ENCODE results near the gene ZC3H7B.
A peak's percentile ranks its signal among the peaks of the same experiment; 100 is the strongest.

The ZC3H7B gene

DNA sequence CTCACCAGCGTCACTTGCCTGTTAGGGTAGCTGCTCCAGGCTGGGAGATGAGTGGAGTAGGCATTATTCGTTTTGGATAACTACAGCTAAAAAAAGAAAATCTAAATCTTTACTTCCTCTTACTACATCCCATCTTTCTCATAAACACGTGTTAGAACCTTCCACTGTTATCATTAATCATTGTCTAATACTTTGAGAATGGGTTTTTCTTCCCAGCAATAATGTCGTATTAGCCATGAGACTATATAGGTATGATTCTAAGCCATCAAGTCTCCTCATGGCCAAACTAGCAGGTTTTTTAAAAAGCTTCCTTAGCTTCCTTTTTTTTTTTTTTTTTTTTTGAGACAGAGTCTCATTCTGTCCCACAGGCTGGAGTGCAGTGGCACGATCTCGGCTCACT lies 76.5 kb downstream of the ZC3H7B start:
- DNase-seq (ENCODE audit: low spot score in 2 of 2): no peak
- no peaks in the 10 kb centered on the region for H3K9me3 ChIP-seq
- no peak overlapping the region for H3K4me3 ChIP-seq
- no peaks in the 10 kb centered on the region for H3K36me3 ChIP-seq (replicated peaks)
- H3K4me1 ChIP-seq: peaks cover 8% of the 10 kb centered on the region
- in situ Hi-C loops (cut with MboI; ENCODE audit: low sequenced_read_pairs): no loop called here
- no peaks in the 10 kb centered on the region for H3K27me3 ChIP-seq (ENCODE audit: low read depth)

DNA sequence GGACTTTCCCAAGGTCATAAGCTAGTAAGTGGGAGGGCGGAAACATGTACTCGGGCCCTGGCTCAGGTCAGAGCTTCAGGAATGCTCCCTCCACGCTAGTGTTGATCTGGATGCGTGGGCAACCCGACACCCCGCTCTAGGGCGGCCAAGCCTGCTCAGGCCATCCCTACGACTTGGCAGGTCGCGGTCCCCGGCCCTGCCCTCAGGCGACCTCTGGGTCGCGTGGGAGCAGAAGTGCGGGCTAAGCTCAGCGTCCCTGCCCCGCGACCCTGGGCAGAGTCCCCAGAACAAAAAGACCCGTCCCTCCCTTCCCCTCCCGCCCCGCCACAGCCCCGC lies 79.6 kb downstream of the ZC3H7B start:
- no peak for DNase-seq (ENCODE audit: low spot score in 2 of 2)
- no peaks in the 10 kb centered on the region for H3K36me3 ChIP-seq (replicated peaks)
- H3K4me1 ChIP-seq: peaks cover 8% of the 10 kb centered on the region
- no peaks in the 10 kb centered on the region for H3K27me3 ChIP-seq (ENCODE audit: low read depth)
- no peaks in the 10 kb centered on the region for H3K9me3 ChIP-seq
- in situ Hi-C loops (cut with MboI; ENCODE audit: low sequenced_read_pairs): no loop called here
- H3K4me3 ChIP-seq: peak overlapping the region; percentile 48

DNA sequence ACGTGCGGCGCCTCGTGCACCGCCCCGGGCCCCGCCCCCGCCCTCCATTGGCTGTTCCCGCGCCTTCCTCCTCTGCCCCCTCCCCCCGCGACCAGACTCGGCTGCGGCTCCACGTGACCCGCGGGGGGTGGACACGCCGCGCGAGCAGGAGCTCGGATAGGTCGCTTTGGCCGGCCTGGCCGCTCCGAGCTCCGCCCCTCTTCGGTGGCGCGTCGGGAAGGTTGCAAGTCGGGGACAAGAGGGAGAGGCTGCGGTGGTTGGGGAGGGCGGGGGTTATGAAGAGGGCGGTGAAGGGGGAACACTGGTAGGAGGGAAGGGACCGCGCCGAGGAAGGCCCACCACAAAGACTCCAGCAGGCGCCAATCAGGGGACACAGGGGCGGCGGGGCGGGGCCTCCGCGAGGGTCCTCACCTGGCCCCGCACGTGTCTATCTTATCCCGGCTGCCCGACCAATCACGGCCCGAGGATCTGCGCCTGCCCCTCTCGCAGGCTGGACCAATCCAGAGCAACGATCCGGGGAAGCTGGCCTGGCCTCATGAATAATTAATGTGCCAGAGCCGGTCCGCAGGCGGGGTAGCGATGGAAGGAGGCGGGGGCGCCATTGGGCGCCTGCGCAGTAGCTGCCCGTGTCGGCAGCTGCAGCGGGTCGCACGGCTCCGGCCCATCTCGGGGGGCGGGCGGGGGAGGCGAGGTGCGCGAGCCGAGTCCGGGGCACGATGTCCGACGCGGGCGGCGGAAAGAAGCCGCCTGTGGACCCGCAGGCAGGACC lies 80.2 kb downstream of the ZC3H7B start, which contains the start of gene TEF:
Gene TEF (plus strand): TSS at position 614 of the 769 bp plus-strand sequence. CDS start 103 bp downstream, at position 717.
- H3K36me3 ChIP-seq (replicated peaks): no peaks in the 10 kb centered on the region
- H3K9me3 ChIP-seq: no peaks in the 10 kb centered on the region
- no peaks in the 10 kb centered on the region for H3K27me3 ChIP-seq (ENCODE audit: low read depth)
- peak; percentile 97 to 99 for DNase-seq (ENCODE audit: low spot score in 2 of 2)
- H3K4me3 ChIP-seq: peak within 1 kb of the TSS; percentile 48
- in situ Hi-C loops (cut with MboI; ENCODE audit: low sequenced_read_pairs): no loop called here
- peaks cover 8% of the 10 kb centered on the region for H3K4me1 ChIP-seq

GRCh38 chr22:41382098-41382578 lies 80.8 kb downstream of the ZC3H7B start:
- peak; percentile 50 to 77 for DNase-seq (ENCODE audit: low spot score in 2 of 2)

GRCh38 chr22:41382610-41383009 lies 81.3 kb downstream of the ZC3H7B start:
- Histone ChIP-seq H3K36me3 (replicated peaks) (no peaks in the 10 kb centered on the region), H3K4me1 (peaks cover 8% of the 10 kb centered on the region), H3K9me3 (no peaks in the 10 kb centered on the region), H3K4me3 (peak overlapping the region; percentile 48), H3K27me3 (ENCODE audit: low read depth) (no peaks in the 10 kb centered on the region)
- no peak for DNase-seq (ENCODE audit: low spot score in 2 of 2)
- in situ Hi-C loops (cut with MboI; ENCODE audit: low sequenced_read_pairs): no loop called here

More at GRCh38 chr22:41382098-41382578, 80.8 kb downstream of the ZC3H7B start:
- peaks cover 8% of the 10 kb centered on the region for H3K4me1 ChIP-seq
- H3K9me3 ChIP-seq: no peaks in the 10 kb centered on the region
- H3K36me3 ChIP-seq (replicated peaks): no peaks in the 10 kb centered on the region
- H3K27me3 ChIP-seq (ENCODE audit: low read depth): no peaks in the 10 kb centered on the region
- in situ Hi-C loops (cut with MboI; ENCODE audit: low sequenced_read_pairs): no loop called here
- peak overlapping the region; percentile 48 for H3K4me3 ChIP-seq

- H3K4me1 ChIP-seq: peaks cover 8% of the 10 kb centered on the region
- no peak overlapping the region for H3K4me3 ChIP-seq
- no peak for DNase-seq (ENCODE audit: low spot score in 2 of 2)
- H3K9me3 ChIP-seq: no peaks in the 10 kb centered on the region
- H3K36me3 ChIP-seq (replicated peaks): no peaks in the 10 kb centered on the region
- no peaks in the 10 kb centered on the region for H3K27me3 ChIP-seq (ENCODE audit: low read depth)
- in situ Hi-C loops (cut with MboI; ENCODE audit: low sequenced_read_pairs): no loop called here
Measured at GRCh38 chr22:41383085-41383484, 81.8 kb downstream of the ZC3H7B start.

DNA sequence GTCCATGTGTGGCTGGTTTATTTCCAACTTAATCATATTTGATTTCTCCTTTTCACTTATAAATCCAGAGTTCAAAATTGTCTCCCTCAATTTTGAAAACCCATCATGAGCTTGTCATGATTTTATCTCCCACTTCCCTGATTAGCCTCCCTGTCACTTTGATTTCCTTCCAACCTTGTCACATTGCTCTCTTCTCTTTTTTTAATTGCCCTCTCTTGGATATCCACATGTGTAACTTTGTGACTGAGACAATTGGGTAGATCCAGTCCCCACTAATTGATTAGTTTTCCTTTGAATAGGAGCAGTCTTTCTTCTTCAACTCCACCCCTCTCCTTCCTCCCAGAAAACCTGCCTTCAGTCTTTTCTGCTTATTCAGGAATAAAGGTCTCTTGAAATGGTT lies 82.8 kb downstream of the ZC3H7B start:
- Histone ChIP-seq H3K27me3 (ENCODE audit: low read depth) (no peaks in the 10 kb centered on the region), H3K9me3 (no peaks in the 10 kb centered on the region), H3K36me3 (replicated peaks) (no peaks in the 10 kb centered on the region; the same call in 1 of the 2 replicates), H3K4me3 (no peak overlapping the region), H3K4me1 (peaks cover 8% of the 10 kb centered on the region)
- DNase-seq (ENCODE audit: low spot score in 2 of 2): no peak
- in situ Hi-C loops (cut with MboI; ENCODE audit: low sequenced_read_pairs): no loop called here

- no peaks in the 10 kb centered on the region; the same call in 1 of the 2 replicates for H3K36me3 ChIP-seq (replicated peaks)
- H3K27me3 ChIP-seq (ENCODE audit: low read depth): no peaks in the 10 kb centered on the region
- no peaks in the 10 kb centered on the region for H3K9me3 ChIP-seq
- H3K4me3 ChIP-seq: no peak overlapping the region
- H3K4me1 ChIP-seq: no peaks in the 10 kb centered on the region; the same call in 1 of the 2 replicates
- DNase-seq (ENCODE audit: low spot score in 2 of 2): no peak
- in situ Hi-C loops (cut with MboI; ENCODE audit: low sequenced_read_pairs): no loop called here
Measured at GRCh38 chr22:41387341-41387740, 86.0 kb downstream of the ZC3H7B start.

GRCh38 chr22:41394012-41394356 lies 92.7 kb downstream of the ZC3H7B start:
- H3K4me3 ChIP-seq: no peak overlapping the region
- no peak for DNase-seq (ENCODE audit: low spot score in 2 of 2)
- in situ Hi-C loops (cut with MboI; ENCODE audit: low sequenced_read_pairs): no loop called here
- no peaks in the 10 kb centered on the region for H3K27me3 ChIP-seq (ENCODE audit: low read depth)
- H3K36me3 ChIP-seq (replicated peaks): peaks cover 11% of the 10 kb centered on the region
- H3K9me3 ChIP-seq: no peaks in the 10 kb centered on the region
- H3K4me1 ChIP-seq: no peaks in the 10 kb centered on the region

DNA sequence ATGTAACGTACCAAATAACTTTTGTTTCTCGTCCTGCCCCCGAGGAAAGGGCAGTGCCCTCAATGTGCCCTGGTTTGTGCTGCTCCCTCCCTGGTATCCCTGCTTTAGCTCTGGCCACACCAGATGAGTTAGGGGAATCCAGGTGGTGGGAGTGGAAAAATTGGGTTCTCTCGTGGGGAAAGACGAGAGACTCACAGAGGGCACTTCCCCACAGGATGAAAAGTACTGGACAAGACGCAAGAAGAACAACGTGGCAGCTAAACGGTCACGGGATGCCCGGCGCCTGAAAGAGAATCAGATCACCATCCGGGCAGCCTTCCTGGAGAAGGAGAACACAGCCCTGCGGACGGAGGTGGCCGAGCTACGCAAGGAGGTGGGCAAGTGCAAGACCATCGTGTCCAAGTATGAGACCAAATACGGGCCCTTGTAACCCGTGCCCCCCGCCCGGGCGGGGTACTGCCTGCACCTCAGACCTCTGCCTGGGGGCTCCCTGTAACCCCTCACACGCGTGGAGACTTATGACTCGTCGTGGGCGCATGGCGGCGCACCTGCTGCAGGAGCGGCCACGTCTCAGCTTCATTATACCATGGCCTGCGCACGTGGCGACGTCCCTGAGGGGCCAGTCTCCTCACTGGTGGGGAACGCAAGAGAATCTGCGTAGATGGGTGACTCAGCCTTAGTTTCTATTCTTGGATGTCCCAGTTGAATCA lies 94.4 kb downstream of the ZC3H7B start:
- in situ Hi-C loops (cut with MboI; ENCODE audit: low sequenced_read_pairs): no loop called here
- no peaks in the 10 kb centered on the region for H3K27me3 ChIP-seq (ENCODE audit: low read depth)
- no peak for DNase-seq (ENCODE audit: low spot score in 2 of 2)
- no peak overlapping the region for H3K4me3 ChIP-seq
- peaks cover 11% of the 10 kb centered on the region; the same call in 1 of the 2 replicates for H3K36me3 ChIP-seq (replicated peaks)
- no peaks in the 10 kb centered on the region for H3K4me1 ChIP-seq
- H3K9me3 ChIP-seq: no peaks in the 10 kb centered on the region

DNA sequence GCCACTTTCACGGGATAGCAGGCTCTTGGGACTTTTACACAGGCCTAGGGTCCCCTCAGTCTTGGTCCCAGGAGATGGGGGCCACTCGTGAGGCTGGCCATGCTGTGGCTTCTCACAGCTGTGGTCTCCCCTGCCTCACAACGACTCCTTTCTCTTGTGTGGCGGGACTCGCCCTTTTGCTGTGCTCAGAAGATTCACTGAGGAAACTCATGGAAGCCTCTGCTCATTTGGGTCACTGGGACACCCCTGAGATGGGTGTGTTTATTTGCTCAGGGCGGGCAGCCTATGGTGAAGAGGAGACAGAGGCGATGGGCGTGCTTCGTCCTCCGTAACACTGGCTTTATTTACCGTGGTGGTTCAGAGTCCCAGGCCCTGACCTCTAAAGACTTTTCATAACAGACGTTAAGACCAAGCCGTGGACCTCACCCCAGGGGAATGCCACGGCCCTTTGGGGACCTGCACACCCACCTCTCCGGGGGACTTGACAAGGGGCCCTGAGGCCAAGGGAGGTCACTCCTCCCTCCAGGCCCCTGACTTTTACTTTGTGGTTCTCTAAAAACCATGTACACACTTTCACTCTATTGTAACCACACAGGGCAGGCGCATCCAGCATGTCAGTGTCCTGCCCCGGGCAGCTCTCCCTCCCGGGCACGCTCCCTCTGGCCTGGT lies 96.0 kb downstream of the ZC3H7B start:
- DNase-seq (ENCODE audit: low spot score in 2 of 2): no peak
- H3K9me3 ChIP-seq: no peaks in the 10 kb centered on the region
- no peaks in the 10 kb centered on the region for H3K27me3 ChIP-seq (ENCODE audit: low read depth)
- peaks cover 11% of the 10 kb centered on the region; the same call in 1 of the 2 replicates for H3K36me3 ChIP-seq (replicated peaks)
- no peak overlapping the region for H3K4me3 ChIP-seq
- no peaks in the 10 kb centered on the region for H3K4me1 ChIP-seq
- in situ Hi-C loops (cut with MboI; ENCODE audit: low sequenced_read_pairs): no loop called here

DNA sequence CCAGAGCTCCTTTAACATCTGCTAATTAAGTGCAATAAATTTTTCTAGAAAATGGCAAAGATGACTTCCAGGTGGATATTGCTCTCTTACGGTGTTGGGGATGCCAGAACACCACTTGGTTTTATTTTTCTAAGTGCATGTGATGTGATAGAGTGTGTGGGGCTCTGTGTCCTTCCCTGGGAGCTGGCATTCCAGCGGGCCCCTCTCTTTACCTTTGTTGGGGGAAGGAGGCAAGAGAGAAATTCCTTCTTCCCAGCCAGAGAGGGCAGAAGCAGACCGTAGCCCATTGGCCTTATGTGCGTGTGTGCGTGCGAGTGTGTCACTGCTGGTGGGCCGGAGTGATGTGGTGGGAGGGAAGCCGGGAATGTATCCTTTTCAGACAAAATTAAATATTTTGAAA lies 97.6 kb downstream of the ZC3H7B start:
- in situ Hi-C loops (cut with MboI; ENCODE audit: low sequenced_read_pairs): no loop called here

DNA sequence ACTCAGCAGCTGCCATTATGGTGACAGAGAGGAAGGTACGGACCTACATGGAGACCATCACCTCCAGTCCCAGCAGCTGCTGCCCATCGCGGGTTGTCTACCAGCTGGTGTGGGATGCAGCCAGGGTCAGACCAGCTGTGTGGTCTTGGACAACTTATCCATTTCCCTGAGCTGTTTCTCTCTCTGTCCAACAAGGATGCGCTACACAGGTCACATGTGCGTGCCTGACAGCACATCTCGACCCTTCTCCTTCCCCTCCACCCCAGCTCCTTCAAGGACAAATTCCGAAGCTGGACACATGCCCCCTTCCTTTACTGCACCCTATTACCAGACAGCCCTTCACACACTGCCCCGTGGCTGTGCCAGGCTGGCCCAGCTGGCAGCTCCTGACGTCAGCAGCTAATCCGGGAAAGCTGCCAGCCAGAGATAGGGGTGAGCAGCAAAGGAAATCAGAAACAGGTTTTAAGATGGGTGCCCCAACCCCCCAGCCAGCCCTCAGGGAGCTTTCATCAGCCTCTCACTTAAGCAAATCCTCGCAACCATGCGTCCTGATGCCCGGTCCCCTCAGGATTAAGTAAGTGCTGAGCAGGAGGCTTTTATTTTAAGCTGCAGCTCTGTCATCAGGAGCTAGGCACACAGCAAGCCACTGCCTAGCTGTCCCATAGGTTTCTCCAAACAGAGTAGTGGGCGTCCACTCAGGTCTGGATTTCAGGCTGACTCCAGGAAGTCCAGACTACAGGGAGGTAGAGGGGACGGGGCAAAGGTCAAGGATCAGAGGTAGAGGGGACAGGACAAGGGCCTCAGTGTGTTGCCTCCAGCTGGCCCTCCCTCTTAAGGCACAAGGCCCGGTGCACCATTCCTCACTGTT lies 100.7 kb downstream of the ZC3H7B start:
- DNase-seq (ENCODE audit: low spot score in 2 of 2): no peak
- H3K4me3 ChIP-seq: no peak overlapping the region

More for the DNA sequence above, 97.6 kb downstream of the ZC3H7B start:
- no peaks in the 10 kb centered on the region for H3K27me3 ChIP-seq (ENCODE audit: low read depth)
- H3K9me3 ChIP-seq: no peaks in the 10 kb centered on the region
- H3K4me1 ChIP-seq: no peaks in the 10 kb centered on the region
- H3K4me3 ChIP-seq: no peak overlapping the region
- H3K36me3 ChIP-seq (replicated peaks): peaks cover 11% of the 10 kb centered on the region; the same call in 1 of the 2 replicates
- DNase-seq (ENCODE audit: low spot score in 2 of 2): no peak

More for the DNA sequence above, 100.7 kb downstream of the ZC3H7B start:
- no peaks in the 10 kb centered on the region for H3K27me3 ChIP-seq (ENCODE audit: low read depth)
- in situ Hi-C loops (cut with MboI; ENCODE audit: low sequenced_read_pairs): loop anchor here (5.0 kb wide), 1 partner anchor 115 kb away; no protein-coding TSS in a partner anchor
- no peaks in the 10 kb centered on the region for H3K36me3 ChIP-seq (replicated peaks)
- H3K9me3 ChIP-seq: no peaks in the 10 kb centered on the region
- H3K4me1 ChIP-seq: no peaks in the 10 kb centered on the region

Measured in HAP-1 (cell line).